Fibroblast of skin of left biceps (primary cell): ENCODE data around the gene MYB.
"Not testable (repeated sequence)": the region's sequence is repeated elsewhere in the genome, so short reads cannot be mapped to it uniquely, and the experiment has no call there.

Source experiments
- DNase-seq, 2 experiments: peaks; one replicate each; pipeline ENCODE4 v3.0.0-alpha.2; 2013; ENCODE audit warnings: low read depth in 2 of 2

MYB gene

GRCh38 chr6:135180542-135181332, at the start of gene MYB:
MYB (plus strand) TSS chr6:135181308; CDS start chr6:135181514, 206 bp downstream.
- DNase-seq: no peak

GRCh38 chr6:135132776-135133175, 48.3 kb upstream of the MYB start:
- no peak for DNase-seq

DNA sequence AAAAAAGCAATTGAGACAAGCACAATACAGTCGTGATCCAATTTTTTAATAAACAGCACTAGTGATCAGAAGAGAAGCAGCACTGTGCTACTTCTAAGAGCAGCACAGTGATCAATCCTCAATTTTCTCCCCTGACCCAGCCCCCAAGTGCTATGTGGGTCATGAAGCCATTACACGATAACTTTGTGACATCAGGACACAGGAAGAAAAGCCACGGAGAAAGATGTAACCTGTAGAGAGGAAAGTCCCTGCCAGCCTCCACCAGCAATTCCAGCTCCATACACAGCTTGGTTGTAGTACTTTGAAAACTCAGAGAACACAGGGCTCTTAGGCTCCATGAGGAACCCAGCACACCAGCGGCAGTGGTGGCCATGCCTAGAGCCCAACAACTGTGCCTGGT, 45.3 kb upstream of the MYB start:
- no peak for DNase-seq

GRCh38 chr6:135137826-135138225, 43.3 kb upstream of the MYB start:
- no peak for DNase-seq

DNA sequence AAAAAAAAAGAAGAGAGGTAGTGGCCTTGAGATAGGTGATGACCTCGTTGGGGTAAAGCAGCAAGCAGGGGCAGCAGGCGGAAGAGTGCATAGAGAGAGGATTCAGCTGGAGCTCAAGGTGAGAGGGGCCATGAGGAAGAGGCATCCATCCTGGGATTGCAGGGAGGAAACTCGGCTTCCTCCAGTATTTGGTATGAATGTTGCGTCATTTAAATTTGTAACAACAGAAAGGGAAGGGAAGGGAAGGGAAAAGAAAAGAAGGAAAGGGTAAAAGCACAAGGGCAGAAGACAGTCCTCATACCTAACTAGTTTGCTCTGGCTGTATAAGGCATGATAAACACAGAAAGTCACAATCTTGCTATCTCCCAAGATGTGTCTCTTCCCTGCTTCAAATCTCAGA, 39.9 kb upstream of the MYB start:
- DNase-seq: no peak

DNA sequence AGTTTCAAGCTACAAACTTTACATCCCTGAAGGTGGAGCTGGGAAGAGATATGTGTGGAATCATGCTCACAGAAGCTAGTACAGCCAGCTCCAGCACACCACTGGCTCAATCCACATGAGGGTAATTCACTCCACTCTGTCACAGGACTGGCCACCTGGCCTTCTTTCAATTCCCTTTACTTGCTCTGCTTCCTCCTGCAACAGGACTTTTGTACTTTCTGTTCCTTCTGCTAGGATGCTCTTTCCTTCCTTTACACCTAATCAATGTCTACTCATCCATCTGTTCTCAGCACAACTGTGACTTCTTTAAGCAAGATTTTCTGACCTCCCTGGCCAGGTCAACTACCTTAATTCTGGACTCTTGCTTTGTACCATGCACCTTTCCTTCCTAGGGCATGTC, 39.4 kb upstream of the MYB start:
- DNase-seq: no peak

GRCh38 chr6:135142232-135142631, 38.9 kb upstream of the MYB start:
- not testable (repeated sequence) for DNase-seq

- DNase-seq: no peak
These were observed 36.4 kb upstream of the MYB start for GRCh38 chr6:135144673-135145062.

GRCh38 chr6:135145063-135145800, 35.9 kb upstream of the MYB start:
- no peak for DNase-seq

GRCh38 chr6:135146162-135146934, 34.8 kb upstream of the MYB start:
- DNase-seq: peak; percentile 35 to 39

GRCh38 chr6:135147637-135148592, 33.2 kb upstream of the MYB start:
- no peak for DNase-seq

DNA sequence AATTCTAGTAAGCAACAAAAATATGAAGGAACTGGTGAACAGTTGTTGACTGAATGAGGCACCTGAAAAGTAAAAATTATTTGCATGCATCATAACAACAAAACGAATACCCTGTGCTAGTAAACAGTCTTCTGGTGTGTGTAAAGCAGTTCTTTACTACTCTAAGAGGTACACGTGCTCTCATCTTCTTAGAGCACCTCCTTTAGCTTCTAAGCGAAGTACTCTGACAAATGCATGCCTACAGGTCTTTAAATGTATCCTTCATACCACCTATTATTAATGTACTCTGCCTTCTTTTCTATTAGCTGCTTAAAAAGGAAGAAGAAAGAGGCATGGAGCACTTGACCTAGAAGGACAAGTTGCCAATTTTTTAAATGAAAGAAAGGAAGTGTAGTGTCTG, 32.2 kb upstream of the MYB start:
- DNase-seq: no peak

DNA sequence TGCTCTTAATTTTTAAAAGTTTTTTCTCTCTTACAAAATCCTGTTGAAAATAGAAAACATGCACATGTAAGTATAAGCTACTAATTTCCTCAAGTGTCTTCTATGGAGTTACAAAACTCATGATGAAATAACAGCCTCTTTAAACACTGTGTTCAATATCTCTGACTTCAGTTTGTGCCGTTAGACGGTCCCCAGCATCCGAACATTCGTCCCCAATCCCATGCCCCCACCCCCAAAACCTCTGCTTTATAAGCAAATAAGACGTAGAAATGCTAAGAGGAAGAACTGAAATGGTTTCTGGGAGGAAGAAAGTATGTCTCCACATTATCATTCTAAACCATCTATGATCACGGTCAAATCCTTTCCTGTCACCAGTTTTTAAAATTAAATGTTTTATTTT, 31.7 kb upstream of the MYB start:
- DNase-seq: no peak

DNA sequence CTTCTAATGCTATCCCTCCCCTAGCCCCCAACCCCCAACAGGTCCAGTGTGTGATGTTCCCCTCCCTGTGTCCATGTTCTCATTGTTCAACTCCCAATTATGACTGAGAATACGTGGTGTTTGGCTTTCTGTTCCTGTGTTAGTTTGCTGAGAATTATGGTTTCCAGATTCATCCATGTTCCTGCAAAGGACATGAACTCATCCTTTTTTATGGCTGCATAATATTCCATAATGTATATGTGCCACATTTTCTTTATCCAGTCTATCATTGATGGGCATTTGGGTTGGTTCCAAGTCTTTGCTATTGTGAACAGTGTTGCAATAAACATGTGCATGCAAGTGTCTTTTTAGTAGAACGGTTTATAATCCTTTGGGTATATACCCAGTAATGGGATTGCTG, 30.6 kb upstream of the MYB start:
- not testable (repeated sequence) for DNase-seq

- DNase-seq: not testable (repeated sequence)
These were observed 27.0 kb upstream of the MYB start for GRCh38 chr6:135154125-135154524.

- no peak for DNase-seq
These were observed 22.7 kb upstream of the MYB start for GRCh38 chr6:135158397-135158796.

DNA sequence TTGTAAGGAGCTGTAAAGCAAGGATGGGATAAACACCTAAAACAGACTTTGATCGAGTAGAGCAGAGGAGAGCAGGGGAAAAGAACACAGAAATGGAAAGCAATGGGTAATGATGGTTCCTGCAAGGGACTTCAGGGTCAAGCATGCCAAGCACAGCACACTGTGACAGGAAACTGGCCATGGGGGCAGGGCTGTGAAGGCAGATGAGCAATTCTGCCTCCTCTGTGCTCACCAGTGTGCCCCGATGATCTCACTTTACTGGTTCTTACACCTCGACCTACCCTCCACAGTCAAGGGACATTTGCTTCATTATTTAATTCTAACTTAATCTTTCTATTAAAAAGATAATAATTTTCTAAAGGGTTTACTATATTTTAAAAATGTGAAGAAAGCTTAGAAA, 21.6 kb upstream of the MYB start:
- no peak for DNase-seq

- DNase-seq: no peak
These were observed 19.4 kb upstream of the MYB start for GRCh38 chr6:135161411-135162395.

GRCh38 chr6:135162678-135163439, 18.2 kb upstream of the MYB start:
- no peak for DNase-seq

DNA sequence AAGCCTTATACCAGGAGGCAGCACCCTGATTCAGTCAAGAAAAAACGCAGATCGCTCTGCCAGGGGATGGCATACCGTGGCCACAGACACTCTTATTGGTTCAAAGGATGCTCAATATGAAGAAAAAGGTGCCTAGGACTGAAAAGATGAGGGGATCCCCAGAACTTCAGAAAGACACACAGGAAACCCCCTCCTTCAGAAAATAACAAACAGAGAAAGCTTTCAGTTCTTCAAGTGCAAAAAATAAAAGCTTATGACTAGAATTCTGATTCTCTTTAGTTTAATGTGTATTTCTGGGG, 17.7 kb upstream of the MYB start:
- DNase-seq: no peak
